Endometrial microvascular endothelial cells (primary cell): ENCODE data around the gene STOX2. TPM values are rescaled to one million over a fixed set of nuclear protein-coding genes. Genes with fewer than 3 reads are reported as not detected.

Source experiments
- in situ Hi-C: cut with HindIII; loops from 2 replicates; pipeline ENCODE4 v1.10.0; 2017; ENCODE audit warnings: low sequenced_read_pairs, low pct_unique_long_range_greater_than_20kb; ENCODE audit errors: inconsistent ontology term
- total RNA-seq: library from RNA; depleted of rRNA; stranded (reverse); fragments of >200 nt; gene quantifications from one replicate; pipeline ENCODE4 v1.2.3, GENCODE V29; 2015; ENCODE audit errors: inconsistent ontology term

Gene STOX2
- total RNA-seq, 1 donor from 2014 or later, result not detected

GRCh38 chr4:183885205-183885720 lies 19.8 kb upstream of the STOX2 start:
- in situ Hi-C loops, result no loop called here

GRCh38 chr4:183887351-183887750 lies 17.8 kb upstream of the STOX2 start:
- in situ Hi-C loops, result no loop called here

- in situ Hi-C loops, result no loop called here
These were observed 16.5 kb upstream of the STOX2 start for GRCh38 chr4:183888564-183888963.

- in situ Hi-C loops, result no loop called here
These were observed 15.9 kb upstream of the STOX2 start for GRCh38 chr4:183889190-183889589.

- in situ Hi-C loops, result no loop called here
These were observed 7.9 kb upstream of the STOX2 start for GRCh38 chr4:183897193-183897592.

- in situ Hi-C loops, result no loop called here
These were observed 6.7 kb upstream of the STOX2 start for GRCh38 chr4:183898456-183898855.

- in situ Hi-C loops, result no loop called here
These were observed 1.9 kb upstream of the STOX2 start for GRCh38 chr4:183903021-183903760.

GRCh38 chr4:183905593-183906488 lies 734 bp downstream of the STOX2 start:
- in situ Hi-C loops, result no loop called here

- in situ Hi-C loops, result no loop called here
These were observed 1.3 kb downstream of the STOX2 start for GRCh38 chr4:183906489-183906738.

GRCh38 chr4:183906739-183907651 lies 1.9 kb downstream of the STOX2 start:
- in situ Hi-C loops, result no loop called here

- in situ Hi-C loops, result no loop called here
These were observed 3.0 kb downstream of the STOX2 start for GRCh38 chr4:183907871-183908683.

GRCh38 chr4:183909187-183909586 lies 4.1 kb downstream of the STOX2 start:
- in situ Hi-C loops, result no loop called here

- in situ Hi-C loops, result no loop called here
These were observed 4.7 kb downstream of the STOX2 start for GRCh38 chr4:183909801-183910200.

GRCh38 chr4:183912585-183912984 lies 7.5 kb downstream of the STOX2 start:
- in situ Hi-C loops, result no loop called here

GRCh38 chr4:183915976-183916375 lies 10.9 kb downstream of the STOX2 start:
- in situ Hi-C loops, result no loop called here

- in situ Hi-C loops, result no loop called here
These were observed 13.6 kb downstream of the STOX2 start for GRCh38 chr4:183918696-183919095.

- in situ Hi-C loops, result no loop called here
These were observed 14.0 kb downstream of the STOX2 start for GRCh38 chr4:183919141-183919540.

- in situ Hi-C loops, result no loop called here
These were observed 15.4 kb downstream of the STOX2 start for GRCh38 chr4:183920512-183920911.
